DND-41 (cell line): Measurements from ENCODE around the gene PFKFB3.

ENCODE experiments used
- CTCF ChIP-seq: IDR thresholded peaks from 2 replicates; pipeline ENCODE4 v1.5.1; 2012; ENCODE audit warnings: borderline replicate concordance, low read length, moderate library complexity, mild to moderate bottlenecking; ENCODE audit not compliant: poor library complexity, severe bottlenecking; ENCODE audit errors: extremely low read depth
- EZH2 ChIP-seq: IDR thresholded peaks from 3 replicates; pipeline ENCODE4 v1.6.1; 2012; ENCODE audit warnings: borderline replicate concordance, low read depth, mild to moderate bottlenecking, moderate library complexity, low read length, inconsistent platforms; ENCODE audit not compliant: severe bottlenecking

GRCh38 chr10:6297951-6298381 is 95.2 kb downstream of the PFKFB3 start:
- TF ChIP-seq CTCF: no peak
- no peak for TF ChIP-seq EZH2
